Gastroesophageal sphincter (tissue), 3 donors: ENCODE results near the gene PDE8A.

Source experiments
- EP300 ChIP-seq: sonication (generic); formaldehyde crosslinking; IDR thresholded peaks from one replicate; pipeline ENCODE4 v1.6.1; 2017; ENCODE audit warnings: antibody characterized with exemption, mild to moderate bottlenecking
- POLR2A ChIP-seq, 2 donors: fragments of 450-650 bp; IDR thresholded peaks; one replicate each; pipeline ENCODE4 v1.6.1; 2017; ENCODE audit warnings: antibody characterized with exemption in 2 of 2, mild to moderate bottlenecking in 2 of 2, moderate library complexity in 1 of 2
- TF ChIP-seq, protein P1 (sequence below), 4 experiments: fragments of 200-600 bp in 2 of 4; fragments of 450-650 bp in 2 of 4; sonication (generic) in 1 of 4; IDR thresholded peaks; one replicate each; pipeline ENCODE4 v1.5.1; 2017 to 2019; ENCODE audit warnings: antibody characterized with exemption in 4 of 4, mild to moderate bottlenecking in 2 of 4, moderate library complexity in 2 of 4

DNA sequence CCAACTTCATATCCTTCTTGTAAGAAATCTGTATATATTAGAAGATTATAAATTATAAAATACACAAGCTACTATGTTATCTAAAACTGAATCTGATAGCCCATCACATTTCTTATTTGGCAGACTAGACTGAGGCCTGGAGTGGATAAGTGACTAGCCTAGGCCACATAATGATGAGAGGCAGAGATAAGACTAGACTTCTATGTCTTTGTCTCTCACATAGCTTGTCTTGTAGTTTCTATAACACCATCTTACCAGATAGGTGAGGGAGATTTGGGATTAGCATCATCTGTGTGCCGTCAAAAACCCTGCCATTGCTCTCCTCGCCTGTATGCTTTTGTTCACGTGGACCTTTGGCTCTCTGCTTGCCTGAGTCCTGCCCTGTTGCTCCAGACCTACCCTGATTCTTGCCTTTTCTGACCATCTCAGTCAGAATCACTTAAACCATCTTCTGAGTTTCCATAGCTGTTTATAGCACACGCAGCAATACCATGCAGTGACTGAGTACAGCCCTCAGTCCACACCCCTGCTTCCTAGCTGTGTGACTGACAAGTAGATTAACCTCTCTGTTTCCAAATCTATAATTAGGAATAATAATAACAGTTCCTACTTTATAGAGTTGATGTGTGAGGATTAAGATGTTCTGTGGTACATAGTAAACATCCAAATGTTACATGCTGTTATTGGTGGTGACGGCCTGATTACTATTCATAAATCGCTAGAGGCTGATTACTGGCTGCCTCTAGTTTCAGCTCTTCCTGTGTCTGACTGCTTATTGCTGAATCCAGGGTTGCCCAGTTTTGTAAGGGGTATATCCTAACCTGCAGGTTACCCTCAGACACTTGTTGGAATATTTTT, 49.7 kb downstream of the PDE8A start:
- TF ChIP-seq, protein P1, sequence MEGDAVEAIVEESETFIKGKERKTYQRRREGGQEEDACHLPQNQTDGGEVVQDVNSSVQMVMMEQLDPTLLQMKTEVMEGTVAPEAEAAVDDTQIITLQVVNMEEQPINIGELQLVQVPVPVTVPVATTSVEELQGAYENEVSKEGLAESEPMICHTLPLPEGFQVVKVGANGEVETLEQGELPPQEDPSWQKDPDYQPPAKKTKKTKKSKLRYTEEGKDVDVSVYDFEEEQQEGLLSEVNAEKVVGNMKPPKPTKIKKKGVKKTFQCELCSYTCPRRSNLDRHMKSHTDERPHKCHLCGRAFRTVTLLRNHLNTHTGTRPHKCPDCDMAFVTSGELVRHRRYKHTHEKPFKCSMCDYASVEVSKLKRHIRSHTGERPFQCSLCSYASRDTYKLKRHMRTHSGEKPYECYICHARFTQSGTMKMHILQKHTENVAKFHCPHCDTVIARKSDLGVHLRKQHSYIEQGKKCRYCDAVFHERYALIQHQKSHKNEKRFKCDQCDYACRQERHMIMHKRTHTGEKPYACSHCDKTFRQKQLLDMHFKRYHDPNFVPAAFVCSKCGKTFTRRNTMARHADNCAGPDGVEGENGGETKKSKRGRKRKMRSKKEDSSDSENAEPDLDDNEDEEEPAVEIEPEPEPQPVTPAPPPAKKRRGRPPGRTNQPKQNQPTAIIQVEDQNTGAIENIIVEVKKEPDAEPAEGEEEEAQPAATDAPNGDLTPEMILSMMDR (IDR thresholded peaks at IDR 0.05), result no peak
- TF ChIP-seq EP300 (no peak), POLR2A (IDR thresholded peaks at IDR 0.05) (no peak)
